ENCODE results near the gene TXN2.

TXN2 gene

DNA sequence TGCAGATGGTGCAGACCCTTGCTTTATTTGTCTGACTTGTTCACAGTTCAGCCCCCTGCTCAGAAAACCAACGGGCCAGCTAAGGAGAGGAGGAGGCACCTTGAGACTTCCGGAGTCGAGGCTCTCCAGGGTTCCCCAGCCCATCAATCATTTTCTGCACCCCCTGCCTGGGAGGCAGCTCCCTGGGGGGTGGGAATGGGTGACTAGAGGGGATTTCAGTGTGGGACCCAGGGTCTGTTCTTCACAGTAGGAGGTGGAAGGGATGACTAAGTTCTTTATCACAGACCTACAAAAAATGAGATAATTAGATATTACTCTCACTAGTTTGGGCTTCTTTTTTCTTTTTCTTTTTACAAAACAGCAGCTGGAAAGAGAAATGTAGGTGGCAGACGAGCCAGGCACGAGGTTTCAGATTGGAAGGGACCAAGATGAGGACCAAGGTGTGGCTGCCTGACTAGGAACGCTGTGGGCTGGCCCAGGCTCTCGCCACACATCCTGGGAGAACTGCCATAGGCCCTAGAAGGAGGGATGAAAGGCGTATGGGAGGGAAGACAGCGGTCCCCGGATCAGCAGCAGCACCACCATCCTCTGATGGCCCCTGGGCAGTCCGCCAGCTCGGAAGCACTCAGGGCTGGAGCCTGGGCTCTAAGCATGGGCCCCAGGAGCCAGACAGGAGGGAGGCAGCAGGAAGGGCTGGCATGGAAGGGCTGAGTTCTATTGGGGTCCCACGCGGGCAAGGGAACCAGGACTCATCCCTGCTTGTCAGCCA is 14.2 kb downstream of the TXN2 start:
- no peaks in the 10 kb centered on the region for H3K9me3 ChIP-seq (ENCODE audit: control insufficient read depth in 2 of 2, low read length in 2 of 2)
- peaks cover 80% of the 10 kb centered on the region for H3K4me1 ChIP-seq (ENCODE audit: control insufficient read depth, insufficient read depth, low read length)
- H3K27ac ChIP-seq (ENCODE audit: low read length) = peak overlapping the region; percentile 97
- peaks cover 0 to 3% of the 10 kb centered on the region in 2 donors for H3K36me3 ChIP-seq (ENCODE audit: control insufficient read depth in 2 of 2, insufficient read depth in 2 of 2, low read length in 2 of 2)
- H3K9ac ChIP-seq (ENCODE audit: low read length in 2 of 2) = peak overlapping the region; percentile 68 to 73
- no peaks in the 10 kb centered on the region for H3K27me3 ChIP-seq (ENCODE audit: control insufficient read depth in 1 of 2, insufficient read depth in 2 of 2, low read length in 2 of 2)
- H3K4me3 ChIP-seq (ENCODE audit: low read length in 2 of 2) = no peak overlapping the region

DNA sequence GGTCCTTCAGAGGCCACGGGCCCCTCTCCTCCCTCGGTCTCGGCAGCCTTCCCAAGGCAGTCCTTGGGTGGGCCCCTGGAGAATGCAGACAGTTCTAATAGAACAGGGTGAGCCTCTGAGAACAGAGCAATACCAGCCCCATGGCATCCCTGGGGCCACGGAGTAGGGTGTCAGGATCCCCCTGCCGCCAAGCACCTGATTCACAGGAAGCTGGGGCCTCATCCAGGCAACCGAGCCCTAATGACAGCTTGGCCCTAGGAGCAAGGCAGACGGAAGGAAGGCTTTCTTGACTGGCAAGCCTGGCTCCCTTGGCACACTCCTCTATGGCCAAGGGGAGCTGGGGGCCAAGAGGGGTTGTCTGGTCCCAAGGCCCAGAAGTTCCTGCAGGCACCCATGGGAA is 15.2 kb downstream of the TXN2 start:
- Histone ChIP-seq H3K27me3 (ENCODE audit: control insufficient read depth in 1 of 2, insufficient read depth in 2 of 2, low read length in 2 of 2) (no peaks in the 10 kb centered on the region), H3K9me3 (ENCODE audit: control insufficient read depth in 2 of 2, low read length in 2 of 2) (no peaks in the 10 kb centered on the region), H3K4me1 (ENCODE audit: control insufficient read depth, insufficient read depth, low read length) (peaks cover 79% of the 10 kb centered on the region), H3K36me3 (ENCODE audit: control insufficient read depth in 2 of 2, insufficient read depth in 2 of 2, low read length in 2 of 2) (peaks cover 0 to 3% of the 10 kb centered on the region in 2 donors), H3K27ac (ENCODE audit: low read length) (peak overlapping the region; percentile 97), H3K4me3 (ENCODE audit: low read length in 2 of 2) (peak overlapping the region in 1 of 2 donors; percentile 35), H3K9ac (ENCODE audit: low read length in 2 of 2) (peak overlapping the region; percentile 68 to 73)

DNA sequence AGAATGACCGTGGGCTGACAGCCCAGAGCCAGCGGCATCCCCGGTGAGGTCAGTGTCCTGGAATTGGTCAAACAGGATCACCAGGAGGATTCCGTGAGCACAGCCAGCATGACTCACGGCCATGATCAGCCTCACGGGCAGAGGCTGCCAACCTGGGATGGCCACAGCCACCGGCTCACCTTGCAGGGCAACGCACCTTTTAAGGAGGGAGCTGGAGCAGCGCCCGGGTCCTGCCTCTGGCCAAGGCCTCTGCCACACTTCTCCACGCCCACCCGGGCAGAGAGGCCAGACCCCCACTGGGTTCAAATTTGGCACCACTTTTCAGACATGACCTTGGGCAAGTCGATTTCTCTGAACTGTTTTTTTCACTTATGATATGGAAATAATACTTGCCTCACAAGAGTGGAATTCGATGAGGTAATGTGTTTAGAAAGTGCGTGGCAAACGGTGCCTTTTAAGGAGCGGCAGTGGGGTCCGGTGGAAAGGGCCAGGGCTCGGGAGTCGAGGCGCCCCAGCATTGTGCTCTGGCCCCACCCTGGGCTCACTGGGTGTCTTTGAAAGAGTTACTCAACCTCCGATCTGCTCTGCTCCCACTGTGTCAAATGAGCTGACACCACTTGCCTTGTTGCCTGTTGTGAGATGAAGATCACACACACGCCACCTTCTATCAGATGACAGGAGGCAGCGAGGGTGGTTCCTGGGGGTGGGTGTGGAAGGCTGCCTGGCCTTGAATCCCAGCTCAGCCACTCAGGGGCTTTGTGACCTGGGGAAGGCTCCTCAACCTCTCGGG is 16.0 kb downstream of the TXN2 start:
- Histone ChIP-seq H3K4me3 (ENCODE audit: low read length in 2 of 2) (peak overlapping the region in 1 of 2 donors; percentile 35), H3K9ac (ENCODE audit: low read length in 2 of 2) (peak overlapping the region; percentile 68 to 73), H3K9me3 (ENCODE audit: control insufficient read depth in 2 of 2, low read length in 2 of 2) (no peaks in the 10 kb centered on the region), H3K27ac (ENCODE audit: low read length) (peak overlapping the region; percentile 97), H3K27me3 (ENCODE audit: control insufficient read depth in 1 of 2, insufficient read depth in 2 of 2, low read length in 2 of 2) (no peaks in the 10 kb centered on the region), H3K4me1 (ENCODE audit: control insufficient read depth, insufficient read depth, low read length) (peaks cover 72% of the 10 kb centered on the region), H3K36me3 (ENCODE audit: control insufficient read depth in 2 of 2, insufficient read depth in 2 of 2, low read length in 2 of 2) (peaks cover 0 to 2% of the 10 kb centered on the region in 2 donors)

DNA sequence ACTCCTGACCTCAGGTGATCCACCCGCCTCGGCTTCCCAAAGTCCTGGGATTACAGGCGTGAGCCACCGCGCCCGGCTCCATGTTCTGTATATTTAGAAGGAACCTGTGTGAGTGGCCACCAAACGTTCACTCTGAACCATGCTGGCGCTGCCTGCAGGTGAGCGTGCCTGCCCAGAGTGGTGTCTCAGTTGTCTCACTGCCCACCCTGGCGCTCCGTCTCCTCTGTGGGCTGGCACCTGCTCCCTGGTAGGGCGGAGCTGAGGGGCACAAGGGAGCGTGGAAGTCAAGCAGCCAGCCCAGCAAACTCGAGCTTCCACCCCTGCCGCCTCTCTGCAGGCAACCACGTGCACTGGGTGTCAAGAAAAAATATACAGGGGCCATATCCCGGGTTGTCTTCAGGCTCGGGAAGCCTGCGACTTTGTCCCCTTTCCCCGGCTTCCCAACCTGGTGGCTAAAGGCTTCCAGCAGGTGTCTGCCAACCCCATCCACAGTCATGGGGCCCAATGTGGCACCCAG is 16.7 kb downstream of the TXN2 start:
- Histone ChIP-seq H3K27me3 (ENCODE audit: control insufficient read depth in 1 of 2, insufficient read depth in 2 of 2, low read length in 2 of 2) (no peaks in the 10 kb centered on the region), H3K4me1 (ENCODE audit: control insufficient read depth, insufficient read depth, low read length) (peaks cover 66% of the 10 kb centered on the region), H3K36me3 (ENCODE audit: control insufficient read depth in 2 of 2, insufficient read depth in 2 of 2, low read length in 2 of 2) (peaks cover 0 to 2% of the 10 kb centered on the region in 2 donors), H3K27ac (ENCODE audit: low read length) (peak overlapping the region; percentile 97), H3K9ac (ENCODE audit: low read length in 2 of 2) (peak overlapping the region; percentile 47 to 73), H3K4me3 (ENCODE audit: low read length in 2 of 2) (no peak overlapping the region), H3K9me3 (ENCODE audit: control insufficient read depth in 2 of 2, low read length in 2 of 2) (no peaks in the 10 kb centered on the region)

DNA sequence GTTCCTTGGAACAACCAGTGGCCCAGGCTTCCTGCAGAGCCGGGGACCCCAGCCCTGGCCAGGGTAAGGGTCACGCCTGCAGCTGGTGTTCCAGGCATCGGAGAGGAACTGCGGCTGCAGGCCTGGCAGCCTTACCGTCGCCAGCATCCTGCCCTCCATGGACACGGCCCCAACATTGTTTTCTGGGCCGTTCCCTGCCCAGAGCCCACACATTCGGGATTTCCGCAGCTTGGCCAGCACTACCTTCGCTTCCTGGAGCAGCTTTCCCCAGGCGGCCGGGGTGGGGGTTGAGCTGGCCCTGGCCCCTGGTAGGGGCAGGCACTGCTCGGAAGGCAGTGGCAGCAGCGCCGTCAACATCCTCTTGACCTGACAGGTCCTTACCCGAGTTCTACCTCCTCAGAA is 17.7 kb downstream of the TXN2 start:
- H3K9ac ChIP-seq (ENCODE audit: low read length in 2 of 2) = no peak overlapping the region
- no peaks in the 10 kb centered on the region for H3K9me3 ChIP-seq (ENCODE audit: control insufficient read depth in 2 of 2, low read length in 2 of 2)
- H3K4me3 ChIP-seq (ENCODE audit: low read length in 2 of 2) = no peak overlapping the region
- peaks cover 57% of the 10 kb centered on the region for H3K4me1 ChIP-seq (ENCODE audit: control insufficient read depth, insufficient read depth, low read length)
- H3K36me3 ChIP-seq (ENCODE audit: control insufficient read depth in 2 of 2, insufficient read depth in 2 of 2, low read length in 2 of 2) = peaks cover 0 to 2% of the 10 kb centered on the region in 2 donors
- peak overlapping the region; percentile 97 for H3K27ac ChIP-seq (ENCODE audit: low read length)
- no peaks in the 10 kb centered on the region for H3K27me3 ChIP-seq (ENCODE audit: control insufficient read depth in 1 of 2, insufficient read depth in 2 of 2, low read length in 2 of 2)

DNA sequence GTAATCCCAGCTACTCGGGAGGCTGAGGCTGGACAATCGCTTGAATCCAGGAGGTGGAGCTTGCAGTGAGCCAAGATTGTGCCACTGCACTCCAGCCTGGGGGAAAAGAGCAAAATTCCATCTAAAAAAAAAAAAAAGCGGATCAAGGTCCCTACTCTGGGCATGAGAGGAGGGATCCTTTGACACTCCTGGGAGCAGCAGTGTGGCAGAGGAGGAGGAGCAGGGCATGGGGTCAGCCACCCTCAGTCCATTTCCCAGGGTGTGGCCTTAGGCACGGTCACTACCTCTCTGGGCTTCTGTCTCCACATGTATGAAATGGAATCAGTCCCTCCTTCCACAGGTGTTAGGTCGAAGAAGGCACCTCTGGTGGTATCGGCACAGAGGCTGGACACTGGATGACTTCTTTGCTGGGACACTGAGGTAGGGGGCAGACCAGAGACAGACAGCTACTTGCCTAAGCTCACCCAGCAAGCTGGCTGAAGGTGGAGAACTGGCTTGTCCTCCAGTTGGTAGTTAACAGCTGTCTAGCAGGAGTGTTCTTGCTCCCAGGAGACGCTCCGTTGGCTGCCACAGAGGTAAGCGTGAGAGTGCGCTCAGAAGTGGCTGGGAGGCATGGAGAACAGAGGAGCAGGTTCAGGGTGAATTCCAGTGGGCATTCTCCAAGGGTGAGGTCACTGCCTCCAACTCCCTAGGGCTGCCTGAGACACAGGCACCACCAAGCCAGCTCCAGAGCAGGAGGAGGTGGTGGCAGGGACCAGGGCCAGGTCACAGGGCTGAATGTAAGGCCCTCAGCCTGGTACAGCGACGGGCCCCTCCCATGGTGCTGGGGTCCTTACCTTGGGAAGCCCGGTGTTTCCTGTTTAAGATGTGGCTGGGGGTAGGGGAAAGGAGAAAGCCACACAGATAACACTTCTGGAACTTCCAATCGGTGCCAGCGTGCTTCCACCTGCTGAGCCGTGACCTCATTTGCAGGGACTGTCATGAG is 19.5 kb downstream of the TXN2 start:
- peak overlapping the region in 1 of 2 donors; percentile 44 for H3K4me3 ChIP-seq (ENCODE audit: low read length in 2 of 2)
- H3K4me1 ChIP-seq (ENCODE audit: control insufficient read depth, insufficient read depth, low read length) = peaks cover 48% of the 10 kb centered on the region
- peak overlapping the region; percentile 37 to 69 for H3K9ac ChIP-seq (ENCODE audit: low read length in 2 of 2)
- peak overlapping the region; percentile 87 for H3K27ac ChIP-seq (ENCODE audit: low read length)
- no peaks in the 10 kb centered on the region for H3K9me3 ChIP-seq (ENCODE audit: control insufficient read depth in 2 of 2, low read length in 2 of 2)
- H3K27me3 ChIP-seq (ENCODE audit: control insufficient read depth in 1 of 2, insufficient read depth in 2 of 2, low read length in 2 of 2) = no peaks in the 10 kb centered on the region
- H3K36me3 ChIP-seq (ENCODE audit: control insufficient read depth in 2 of 2, insufficient read depth in 2 of 2, low read length in 2 of 2) = peaks cover 0 to 2% of the 10 kb centered on the region in 2 donors

DNA sequence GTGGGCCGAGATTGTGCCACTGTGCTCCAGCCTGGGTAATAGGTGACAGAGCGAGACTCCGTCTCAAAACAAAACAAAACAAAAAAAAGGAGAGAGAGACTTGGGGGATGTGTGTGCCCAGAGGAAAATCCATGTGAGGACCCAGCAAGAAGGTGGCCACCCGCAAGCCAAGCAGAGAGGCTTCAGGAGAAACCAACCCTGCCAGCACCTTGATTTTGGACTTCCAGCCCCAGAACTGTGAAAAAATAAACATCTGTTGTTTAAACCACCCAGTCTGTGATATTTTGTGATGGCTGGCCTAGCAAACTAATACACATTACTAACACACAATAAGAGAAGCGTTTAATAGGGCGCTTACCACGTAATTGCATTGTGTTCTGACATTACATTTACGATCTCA is 21.2 kb downstream of the TXN2 start:
- no peaks in the 10 kb centered on the region for H3K36me3 ChIP-seq (ENCODE audit: control insufficient read depth in 2 of 2, insufficient read depth in 2 of 2, low read length in 2 of 2)
- H3K27me3 ChIP-seq (ENCODE audit: control insufficient read depth in 1 of 2, insufficient read depth in 2 of 2, low read length in 2 of 2) = no peaks in the 10 kb centered on the region
- no peak overlapping the region for H3K9ac ChIP-seq (ENCODE audit: low read length in 2 of 2)
- H3K4me3 ChIP-seq (ENCODE audit: low read length in 2 of 2) = no peak overlapping the region
- H3K27ac ChIP-seq (ENCODE audit: low read length) = peak overlapping the region; percentile 37
- H3K9me3 ChIP-seq (ENCODE audit: control insufficient read depth in 2 of 2, low read length in 2 of 2) = no peaks in the 10 kb centered on the region
- peaks cover 40% of the 10 kb centered on the region for H3K4me1 ChIP-seq (ENCODE audit: control insufficient read depth, insufficient read depth, low read length)

DNA sequence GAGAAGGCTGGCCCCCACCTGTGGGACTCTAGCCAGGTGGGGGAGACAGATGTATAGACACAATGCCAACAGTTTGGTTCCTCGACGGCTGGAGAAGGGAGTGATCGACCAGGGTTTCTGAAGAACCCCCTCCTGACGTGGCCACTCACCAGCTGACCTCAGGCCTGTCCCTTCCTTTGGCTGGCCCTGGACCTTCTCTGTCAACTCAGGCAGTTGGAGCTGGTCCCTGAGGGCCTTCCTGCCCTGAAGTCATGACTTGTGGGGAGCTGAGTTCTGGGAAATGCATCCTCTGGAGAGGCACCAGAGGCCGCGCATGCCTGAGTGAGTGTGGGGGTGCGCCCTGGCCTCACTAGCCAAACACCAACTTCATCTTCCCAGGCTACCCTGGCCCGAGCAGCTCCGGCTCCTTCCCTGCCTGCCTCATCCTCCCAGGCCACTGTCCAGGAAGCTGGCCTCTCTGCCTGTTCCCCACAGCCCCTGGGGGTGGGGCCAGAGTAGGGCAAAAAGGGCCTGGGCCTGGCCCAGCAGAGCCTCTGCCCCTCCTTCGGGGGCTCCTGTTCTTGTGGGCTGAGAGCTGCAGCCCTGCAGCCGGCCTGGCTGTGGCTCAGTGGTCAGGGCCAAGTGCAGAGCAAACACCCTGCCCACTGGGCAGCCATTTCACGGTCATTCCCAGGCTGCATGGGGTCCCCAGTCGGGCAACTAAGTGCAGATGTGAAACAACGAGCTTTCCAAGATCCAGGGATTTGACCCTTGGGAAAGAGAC is 23.6 kb downstream of the TXN2 start:
- Histone ChIP-seq H3K4me1 (ENCODE audit: control insufficient read depth, insufficient read depth, low read length) (peaks cover 43% of the 10 kb centered on the region), H3K27me3 (ENCODE audit: control insufficient read depth in 1 of 2, insufficient read depth in 2 of 2, low read length in 2 of 2) (no peaks in the 10 kb centered on the region), H3K9ac (ENCODE audit: low read length in 2 of 2) (peak overlapping the region in 1 of 2 donors; percentile 51), H3K9me3 (ENCODE audit: control insufficient read depth in 2 of 2, low read length in 2 of 2) (no peaks in the 10 kb centered on the region), H3K36me3 (ENCODE audit: control insufficient read depth in 2 of 2, insufficient read depth in 2 of 2, low read length in 2 of 2) (no peaks in the 10 kb centered on the region), H3K27ac (ENCODE audit: low read length) (peak overlapping the region; percentile 81), H3K4me3 (ENCODE audit: low read length in 2 of 2) (no peak overlapping the region)

DNA sequence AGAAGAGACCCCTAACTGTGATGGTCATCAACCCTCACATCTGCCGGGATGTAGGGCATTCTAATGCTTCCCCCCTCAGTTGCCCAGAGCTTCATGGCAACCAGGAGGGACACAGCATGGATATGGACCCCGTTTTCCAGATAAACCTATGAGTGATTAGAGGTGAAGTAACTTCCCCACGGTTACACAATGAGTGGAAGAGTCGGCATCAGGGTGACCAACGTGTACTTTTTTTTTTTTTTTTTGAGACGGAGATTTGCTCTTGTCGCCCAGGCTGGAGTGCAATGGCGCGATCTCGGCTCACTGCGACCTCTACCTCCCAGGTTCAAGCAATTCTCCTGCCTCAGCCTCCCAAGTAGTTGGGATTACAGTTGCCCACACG is 25.0 kb downstream of the TXN2 start:
- H3K27ac ChIP-seq (ENCODE audit: low read length) = peak overlapping the region; percentile 100
- H3K9ac ChIP-seq (ENCODE audit: low read length in 2 of 2) = no peak overlapping the region
- peaks cover 44% of the 10 kb centered on the region for H3K4me1 ChIP-seq (ENCODE audit: control insufficient read depth, insufficient read depth, low read length)
- H3K9me3 ChIP-seq (ENCODE audit: control insufficient read depth in 2 of 2, low read length in 2 of 2) = no peaks in the 10 kb centered on the region
- no peaks in the 10 kb centered on the region for H3K36me3 ChIP-seq (ENCODE audit: control insufficient read depth in 2 of 2, insufficient read depth in 2 of 2, low read length in 2 of 2)
- no peak overlapping the region for H3K4me3 ChIP-seq (ENCODE audit: low read length in 2 of 2)
- H3K27me3 ChIP-seq (ENCODE audit: control insufficient read depth in 1 of 2, insufficient read depth in 2 of 2, low read length in 2 of 2) = no peaks in the 10 kb centered on the region

Data from stomach smooth muscle (tissue), 2 donors.